Peyer's patch (tissue), 4 donors: ENCODE measurements around the gene SYT11.

ENCODE experiments used
- CTCF ChIP-seq, 6 experiments: fragments of 450-650 bp in 4 of 6; fragments of 200-600 bp in 2 of 6; sonication (generic) in 1 of 6; IDR thresholded peaks; one replicate each; pipeline ENCODE4 v1.5.1; 2017 to 2019; ENCODE audit warnings: antibody characterized with exemption in 6 of 6, mild to moderate bottlenecking in 3 of 6, moderate library complexity in 1 of 6
- POLR2A ChIP-seq, 2 donors: fragments of 450-650 bp; IDR thresholded peaks; one replicate each; pipeline ENCODE4 v1.5.1; 2017; ENCODE audit warnings: antibody characterized with exemption in 2 of 2, mild to moderate bottlenecking in 2 of 2, moderate library complexity in 2 of 2

- TF ChIP-seq CTCF (IDR thresholded peaks at IDR 0.05) (no peak), POLR2A (IDR thresholded peaks at IDR 0.05) (no peak)
Observed at GRCh38 chr1:155873860-155874259, 14.5 kb downstream of the SYT11 start.
